NCI-H2227 treated with DMSO at 0.1 percent for 48 hours (cell line): Measurements from ENCODE around the gene ST8SIA6.
"Not testable (repeated sequence)": the region's sequence is repeated elsewhere in the genome, so short reads cannot be mapped to it uniquely, and the experiment has no call there.

ENCODE experiments used
- DNase-seq: peaks from one replicate; lab custom pipeline; 2025; lab: John Stamatoyannopoulos, UW

Gene ST8SIA6

DNA sequence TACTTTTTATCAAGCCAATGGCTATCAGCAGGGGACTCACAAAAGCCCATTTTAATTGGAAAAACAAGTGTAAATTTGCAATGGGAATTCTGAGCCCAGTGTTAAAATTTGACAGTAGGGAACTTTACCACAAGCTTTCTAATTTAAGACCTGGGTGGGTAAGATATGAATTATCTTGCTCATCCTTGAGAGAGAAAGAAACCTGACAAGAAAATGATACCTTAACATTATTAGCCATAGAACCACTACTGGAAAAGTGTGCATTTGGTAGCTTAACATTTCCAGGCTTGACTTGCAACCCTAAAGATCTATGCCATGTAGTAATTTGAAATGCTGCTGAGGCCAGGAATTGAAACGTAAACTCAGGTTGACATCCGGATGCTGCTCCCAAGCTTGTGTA is 2.7 kb upstream of the ST8SIA6 start:
- DNase-seq = no peak

DNA sequence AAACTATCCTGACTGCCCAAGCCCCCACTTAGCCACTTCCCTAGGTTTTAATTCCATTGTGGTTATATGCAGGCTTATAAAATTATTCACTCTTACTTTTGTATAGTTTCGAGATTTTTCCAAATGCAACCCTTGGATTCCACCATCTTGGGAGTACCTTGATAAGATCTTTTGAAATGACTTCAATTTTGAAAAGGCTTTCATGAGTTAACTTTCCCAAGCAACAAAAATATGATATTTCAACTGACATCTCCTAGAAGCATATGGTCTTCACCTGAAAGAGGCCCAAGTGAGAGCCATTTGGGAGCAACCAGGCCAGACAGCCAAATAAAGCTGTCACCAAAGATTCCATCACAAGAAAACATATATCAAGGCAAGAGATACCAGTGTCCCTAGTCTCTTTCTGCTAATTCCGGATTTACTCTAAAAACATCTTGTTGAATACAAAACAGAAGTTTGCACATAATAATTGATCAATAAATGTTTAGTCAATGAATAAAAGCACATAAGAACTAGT is 1.7 kb upstream of the ST8SIA6 start:
- DNase-seq = no peak

DNA sequence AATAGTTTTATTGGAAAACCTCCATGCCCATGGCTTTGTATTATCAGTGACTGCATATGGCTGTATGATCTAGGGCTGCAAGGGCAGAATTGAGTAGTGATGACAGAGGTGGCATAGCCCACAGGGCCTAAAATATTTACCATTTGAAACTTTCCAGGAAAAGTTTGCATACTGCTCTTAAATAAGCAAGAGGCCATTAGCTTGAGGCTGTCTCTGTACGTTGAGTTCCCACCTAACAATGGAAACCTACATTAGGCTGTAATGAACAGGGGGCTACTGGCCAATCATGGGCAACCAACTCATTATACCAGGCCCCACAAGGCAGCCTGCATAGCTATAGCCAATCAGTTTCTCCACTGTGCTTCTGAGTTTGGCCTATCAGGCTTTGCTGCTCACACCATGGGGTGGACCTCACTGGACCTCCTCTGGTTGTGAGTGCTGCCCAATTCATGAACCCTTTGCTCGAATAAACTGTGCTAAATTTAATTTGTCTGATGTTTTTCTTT is 673 bp upstream of the ST8SIA6 start:
- DNase-seq = no peak

DNA sequence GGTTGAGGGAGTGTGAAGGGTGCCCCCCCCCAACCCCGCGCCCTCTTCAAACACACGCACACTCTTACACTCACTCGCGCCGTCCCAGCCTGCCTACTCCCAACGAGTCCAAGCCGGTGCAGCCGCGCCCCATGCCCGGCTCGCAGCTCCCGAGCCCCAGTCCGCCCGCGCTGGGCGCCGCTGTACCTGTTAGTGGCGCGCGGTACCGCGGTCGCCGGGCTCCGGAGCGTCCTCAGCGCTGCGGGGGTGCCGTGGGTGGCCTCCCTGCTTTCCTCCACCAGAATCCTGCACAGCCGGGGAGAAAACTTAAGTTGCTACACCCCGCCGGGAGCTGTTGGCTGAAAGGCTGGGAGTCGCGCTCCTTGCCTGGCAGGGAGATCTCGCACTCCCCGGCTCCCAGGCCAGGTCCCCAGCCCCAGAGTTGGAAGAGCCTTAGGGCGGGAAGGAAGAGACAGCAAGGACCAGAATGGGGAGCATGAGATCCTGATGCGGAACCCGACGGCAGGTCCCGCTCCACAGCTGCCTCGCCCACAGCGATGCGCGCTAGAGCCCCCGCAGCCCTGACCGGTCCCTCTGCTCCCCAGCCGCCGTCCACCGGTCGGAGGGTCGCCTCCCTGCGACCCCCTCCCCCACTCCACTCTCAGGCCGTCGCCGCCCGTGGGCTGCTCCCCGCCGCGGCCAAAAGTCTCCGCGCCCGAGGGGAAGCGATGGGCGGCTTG is 863 bp downstream of the ST8SIA6 start:
- DNase-seq = no peak

DNA sequence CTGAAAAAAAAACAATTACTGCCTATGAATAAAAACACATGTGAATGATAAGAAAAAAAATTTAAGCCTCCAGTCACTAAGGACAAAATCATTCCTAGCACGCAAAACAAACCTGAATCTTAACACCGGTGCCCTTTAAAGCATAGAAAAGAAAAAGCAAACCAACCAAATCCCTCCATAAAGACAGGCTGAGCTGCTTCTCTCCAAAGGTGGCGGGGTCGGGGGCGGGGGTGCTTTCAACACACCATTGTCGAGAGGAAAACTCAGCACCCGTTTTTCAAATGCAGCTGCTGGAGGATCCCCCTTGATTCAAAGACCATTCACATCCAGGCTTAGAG is 1.4 kb downstream of the ST8SIA6 start:
- DNase-seq = no peak

DNA sequence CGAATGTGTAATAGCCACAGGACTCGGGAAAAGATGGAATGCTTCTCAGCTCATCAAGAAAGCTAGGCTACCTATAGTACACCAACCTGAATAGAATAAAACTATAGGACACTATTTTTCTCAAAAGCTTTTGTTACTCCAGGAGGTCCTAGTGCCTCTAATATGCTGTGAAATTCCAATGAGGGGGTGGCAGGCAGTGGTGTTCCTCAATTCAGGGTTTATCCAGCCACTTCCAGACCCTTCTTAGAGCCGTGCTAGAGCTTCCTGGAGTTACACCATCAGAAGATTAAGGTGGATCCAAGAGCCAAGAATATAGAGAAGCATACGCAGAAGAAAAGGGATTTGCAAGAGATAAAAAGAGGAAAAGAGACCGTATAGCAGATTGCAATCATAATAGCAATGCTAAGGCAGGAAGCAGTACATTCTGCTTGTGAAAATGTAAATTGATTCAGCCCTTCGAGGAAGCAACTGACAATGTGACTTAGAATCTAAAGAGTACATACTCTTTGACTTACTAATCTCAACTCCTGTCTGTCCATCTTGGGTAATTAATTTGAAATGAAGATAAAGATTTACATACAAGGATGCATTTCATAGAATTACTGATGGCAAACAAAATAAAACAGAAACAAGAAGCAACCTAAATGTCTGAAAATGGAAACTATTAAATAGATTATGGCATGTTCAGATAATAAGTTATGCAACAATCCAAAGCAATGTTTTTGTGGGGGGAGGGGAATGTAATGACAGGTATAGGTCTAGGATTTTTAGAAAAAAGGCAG is 2.1 kb downstream of the ST8SIA6 start:
- no peak for DNase-seq

DNA sequence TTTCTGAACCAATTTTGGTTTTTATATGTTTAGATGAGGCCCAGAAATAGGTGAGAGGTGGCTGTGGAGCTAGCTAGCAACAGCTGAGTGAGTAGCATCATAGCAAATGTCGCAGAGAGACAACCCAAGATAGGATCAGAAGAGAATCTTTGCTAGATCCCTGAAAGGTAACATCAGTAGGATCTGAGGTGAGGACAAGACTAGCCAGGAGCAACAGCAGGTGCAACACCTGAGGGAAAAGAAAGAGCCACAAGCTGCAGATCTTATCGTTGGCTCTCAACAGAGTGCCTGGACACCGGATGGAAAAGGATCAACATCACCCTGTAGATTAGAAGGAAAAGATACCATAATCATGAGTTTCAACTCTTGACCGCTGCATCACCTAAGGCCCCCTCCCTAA is 4.4 kb downstream of the ST8SIA6 start:
- no peak for DNase-seq

DNA sequence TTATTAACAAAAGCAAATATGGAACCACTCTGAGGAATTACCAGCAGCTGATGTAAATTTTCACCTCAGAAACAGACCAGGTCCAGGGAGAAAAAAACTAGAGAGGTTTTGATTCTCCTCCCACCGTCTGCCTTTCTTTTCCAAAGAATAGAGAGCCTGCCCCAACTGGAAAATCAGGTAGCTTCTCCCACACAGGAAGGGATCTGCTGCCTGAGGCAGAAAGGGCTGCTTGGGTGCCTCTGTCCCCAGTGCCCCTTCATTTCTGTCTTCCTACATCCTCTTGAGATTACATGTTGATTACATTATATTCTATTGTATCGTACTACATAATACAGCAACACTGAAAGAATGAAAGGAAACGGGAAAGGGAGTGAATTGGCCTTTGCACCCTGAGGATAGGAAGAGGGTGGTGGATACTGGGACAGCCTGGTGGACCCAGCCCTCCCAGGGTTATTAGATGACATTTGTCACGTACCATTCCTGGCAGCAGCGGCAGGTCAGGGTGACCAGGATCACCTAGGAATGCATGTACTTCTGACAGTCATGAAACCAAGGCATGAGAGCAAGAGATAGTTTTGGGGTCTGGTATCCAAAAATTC is 8.9 kb downstream of the ST8SIA6 start:
- no peak for DNase-seq

DNA sequence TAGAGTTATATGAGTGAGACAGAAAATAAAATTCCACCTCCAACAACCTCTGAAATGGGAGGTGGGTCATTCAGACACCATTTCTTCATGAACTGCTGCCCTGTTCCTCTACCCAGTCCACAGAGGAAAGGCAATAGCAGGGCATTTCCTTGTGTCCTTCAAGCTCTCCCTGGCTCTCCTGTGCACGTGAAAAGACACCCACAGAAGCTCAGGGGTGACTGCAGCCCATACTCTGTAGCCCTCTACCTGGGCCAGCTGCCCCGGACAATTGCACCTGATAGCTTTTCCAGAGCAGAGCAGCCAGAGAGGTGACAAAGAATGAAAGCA is 10.0 kb downstream of the ST8SIA6 start:
- DNase-seq = no peak

DNA sequence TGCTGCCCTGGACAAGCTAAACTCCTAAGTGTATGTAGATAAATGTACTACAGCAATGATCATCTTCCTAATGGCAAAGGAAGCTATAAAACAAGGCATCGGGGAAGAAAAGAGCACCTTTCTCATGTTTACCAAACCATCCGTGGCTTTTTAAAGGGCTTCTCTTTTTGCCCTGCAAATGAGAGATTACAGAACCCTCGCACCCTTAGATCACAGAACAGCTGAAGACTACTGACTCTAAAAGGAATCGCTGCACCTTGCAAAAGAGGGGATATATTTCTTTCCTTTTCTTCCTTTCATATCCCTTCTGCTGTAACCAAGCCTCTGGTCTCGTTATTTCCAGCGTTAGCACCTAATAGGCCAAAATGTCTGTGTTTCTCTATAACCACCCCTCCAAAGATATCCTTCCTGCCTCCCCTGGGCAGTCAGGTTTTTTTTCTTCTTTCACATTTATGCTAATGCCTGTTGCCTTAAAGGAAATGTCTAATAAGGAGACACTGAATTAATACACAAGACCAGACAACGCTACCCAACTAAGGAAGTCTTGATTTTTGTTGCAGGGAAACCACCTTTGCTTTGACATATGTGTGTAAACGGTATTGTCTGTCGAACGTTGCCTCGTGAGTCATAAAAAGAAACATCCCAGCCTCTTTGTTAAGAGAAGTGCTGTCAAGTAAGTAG is 10.5 kb downstream of the ST8SIA6 start:
- no peak for DNase-seq

DNA sequence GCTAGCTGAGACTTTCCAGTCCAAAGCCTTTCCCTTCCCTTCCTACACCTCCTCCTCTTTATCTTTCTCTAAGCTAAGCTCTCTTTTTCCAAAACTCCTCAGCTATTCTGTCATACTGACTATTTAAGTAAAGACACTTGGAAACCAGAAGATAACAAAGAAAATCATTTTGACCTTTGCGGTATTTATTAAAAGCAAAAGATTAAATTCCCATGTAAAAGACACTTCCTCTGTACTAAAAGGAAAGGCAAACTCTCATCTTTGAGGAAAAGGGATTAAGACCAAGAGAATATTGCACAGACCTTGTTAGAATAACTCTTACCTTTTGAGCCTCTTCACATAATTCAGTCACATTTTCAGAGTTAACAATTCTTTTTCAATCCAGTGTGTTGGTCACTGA is 15.8 kb downstream of the ST8SIA6 start:
- DNase-seq = no peak

DNA sequence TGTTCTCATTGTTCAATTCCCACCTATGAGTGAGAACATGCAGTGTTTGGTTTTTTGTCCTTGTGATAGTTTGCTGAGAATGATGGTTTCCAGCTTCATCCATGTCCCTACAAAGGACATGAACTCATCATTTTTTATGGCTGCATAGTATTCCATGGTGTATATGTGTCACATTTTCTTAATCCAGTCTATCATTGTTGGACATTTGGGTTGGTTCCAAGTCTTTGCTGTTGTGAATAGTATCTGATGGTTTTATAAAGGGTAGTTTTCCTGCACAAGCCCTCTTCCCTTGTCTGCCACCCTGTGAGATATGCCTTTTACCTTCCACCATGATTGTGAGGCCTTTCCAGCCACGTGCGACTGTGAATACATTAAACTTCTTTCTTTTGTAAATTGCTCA is 17.8 kb downstream of the ST8SIA6 start:
- not testable (repeated sequence) for DNase-seq

DNA sequence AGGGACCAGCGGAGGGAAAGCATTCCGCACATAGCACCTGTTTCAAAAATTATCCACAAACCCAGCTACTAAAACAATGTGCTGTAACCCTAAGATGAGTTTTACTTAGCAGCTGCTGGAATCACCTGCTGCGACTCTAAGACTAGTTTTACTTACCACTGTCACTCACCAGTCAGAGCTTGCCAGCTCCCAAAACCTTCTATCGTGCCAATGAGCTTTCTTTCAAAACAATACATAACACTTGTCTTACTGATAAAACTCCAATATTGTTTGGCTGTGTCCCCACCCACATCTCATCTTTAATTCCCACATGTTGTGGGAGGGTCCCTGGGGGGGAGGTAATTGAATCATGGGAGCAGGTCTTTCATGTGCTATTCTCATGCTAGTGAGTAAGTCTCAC is 18.4 kb downstream of the ST8SIA6 start:
- no peak for DNase-seq

DNA sequence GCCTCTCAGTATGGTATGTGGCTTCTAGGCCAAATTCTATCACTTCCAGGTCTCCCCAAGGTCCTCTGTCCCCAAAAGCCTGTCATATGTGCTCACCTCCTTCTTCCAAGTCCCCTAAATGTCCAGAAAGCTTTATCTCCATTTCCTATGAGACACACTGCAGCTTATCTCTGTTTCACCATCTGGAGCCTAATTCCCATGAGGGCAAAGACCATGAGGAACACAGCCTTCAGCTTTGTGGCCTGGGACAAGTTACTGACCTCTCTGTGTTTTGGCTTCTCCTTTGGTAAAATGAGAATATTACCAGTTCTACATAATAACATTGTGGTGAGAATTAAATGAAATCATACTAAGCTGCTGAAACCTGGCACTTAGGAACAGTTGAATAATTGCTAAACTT is 19.2 kb downstream of the ST8SIA6 start:
- DNase-seq = no peak

DNA sequence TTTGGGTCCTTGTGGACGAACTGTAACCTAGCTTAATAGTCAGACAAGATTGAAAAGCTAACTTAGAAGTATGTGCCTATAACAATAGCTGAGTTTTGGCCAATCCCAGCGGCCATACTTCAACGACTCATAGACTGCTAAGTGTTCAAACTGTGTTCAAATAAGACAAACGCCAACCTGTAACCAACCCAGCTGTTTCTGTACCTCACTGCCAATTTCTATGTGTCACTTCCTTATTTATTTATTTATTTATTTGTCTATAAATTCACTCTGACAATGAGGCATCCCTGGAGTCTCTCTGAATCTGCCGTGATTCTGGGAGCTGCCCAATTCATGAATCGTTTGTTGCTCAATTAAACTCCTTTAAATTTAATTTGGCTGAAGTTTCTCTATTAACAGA is 21.7 kb downstream of the ST8SIA6 start:
- DNase-seq = no peak

DNA sequence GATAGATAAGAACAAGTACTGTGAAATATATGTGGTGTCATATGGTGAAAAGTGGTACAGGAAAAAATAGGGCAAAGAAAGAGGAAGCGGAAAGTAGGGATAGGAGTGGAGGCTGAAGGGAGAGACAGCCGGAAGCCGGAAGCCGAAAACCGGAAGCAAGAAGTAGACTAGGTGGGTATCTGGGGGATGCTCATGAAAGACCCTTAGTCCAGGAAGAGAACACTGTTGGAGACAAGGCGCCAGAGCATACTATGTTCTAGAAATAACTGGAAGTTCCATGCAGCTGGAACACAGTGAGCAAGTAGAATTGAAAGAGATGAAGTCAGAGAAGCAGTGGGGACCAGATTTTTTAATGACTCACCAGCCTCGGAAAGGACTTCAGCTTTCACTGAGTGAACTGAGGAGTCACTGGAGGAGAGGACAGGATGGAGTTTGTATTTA is 22.5 kb downstream of the ST8SIA6 start:
- DNase-seq = no peak

DNA sequence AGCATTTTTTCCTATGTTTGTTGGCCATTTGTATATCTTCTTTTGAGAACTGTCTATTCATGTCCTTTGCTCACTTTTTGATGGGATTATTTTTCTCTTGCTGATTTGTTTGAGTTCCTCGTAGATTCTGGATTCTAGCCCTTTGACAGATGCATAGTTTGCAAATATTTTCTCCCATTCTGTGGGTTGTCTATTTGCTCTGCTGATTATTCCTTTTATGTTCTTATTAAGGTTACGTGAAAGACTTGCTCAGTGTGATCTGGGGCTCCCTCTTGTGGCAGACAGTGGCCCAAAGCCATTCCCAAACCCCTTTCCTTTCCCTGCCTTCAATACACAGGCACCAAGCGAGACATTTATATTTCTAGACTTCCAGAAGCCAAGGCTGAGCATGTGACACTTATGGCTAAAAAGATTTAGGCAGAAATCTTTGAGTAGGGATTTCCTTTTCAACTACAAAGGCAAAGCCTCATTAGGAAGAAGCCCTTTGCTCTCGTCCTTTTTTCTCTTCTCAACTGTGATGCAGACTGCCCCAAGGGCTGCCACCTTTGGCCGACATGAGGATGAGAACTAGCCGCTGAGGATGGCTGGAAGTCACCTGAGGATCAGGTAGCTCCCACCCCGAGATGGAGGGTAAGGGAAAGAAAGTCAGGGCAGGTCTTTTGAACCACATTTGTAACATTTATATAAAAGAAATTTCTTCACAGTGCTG is 23.6 kb downstream of the ST8SIA6 start:
- DNase-seq = peak; percentile 18

DNA sequence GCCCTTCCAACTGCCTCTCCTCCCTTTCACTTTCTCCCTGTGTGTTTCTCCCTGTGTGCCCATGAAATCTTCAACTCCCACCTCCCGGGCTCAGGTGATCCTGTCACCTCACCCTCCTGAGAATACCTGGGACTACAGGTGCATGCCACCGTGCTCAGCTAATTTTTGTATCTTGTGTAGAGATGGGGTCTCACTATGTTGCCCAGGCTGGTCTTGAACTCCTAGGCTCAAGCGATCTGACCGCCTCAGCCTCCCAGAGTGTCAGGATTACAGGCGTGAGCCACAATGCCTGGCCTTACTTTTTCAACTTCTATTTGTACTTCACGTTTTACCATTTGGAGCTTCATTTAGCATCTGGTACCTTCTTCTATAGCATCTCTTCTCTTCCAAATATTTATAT is 24.9 kb downstream of the ST8SIA6 start:
- no peak for DNase-seq

DNA sequence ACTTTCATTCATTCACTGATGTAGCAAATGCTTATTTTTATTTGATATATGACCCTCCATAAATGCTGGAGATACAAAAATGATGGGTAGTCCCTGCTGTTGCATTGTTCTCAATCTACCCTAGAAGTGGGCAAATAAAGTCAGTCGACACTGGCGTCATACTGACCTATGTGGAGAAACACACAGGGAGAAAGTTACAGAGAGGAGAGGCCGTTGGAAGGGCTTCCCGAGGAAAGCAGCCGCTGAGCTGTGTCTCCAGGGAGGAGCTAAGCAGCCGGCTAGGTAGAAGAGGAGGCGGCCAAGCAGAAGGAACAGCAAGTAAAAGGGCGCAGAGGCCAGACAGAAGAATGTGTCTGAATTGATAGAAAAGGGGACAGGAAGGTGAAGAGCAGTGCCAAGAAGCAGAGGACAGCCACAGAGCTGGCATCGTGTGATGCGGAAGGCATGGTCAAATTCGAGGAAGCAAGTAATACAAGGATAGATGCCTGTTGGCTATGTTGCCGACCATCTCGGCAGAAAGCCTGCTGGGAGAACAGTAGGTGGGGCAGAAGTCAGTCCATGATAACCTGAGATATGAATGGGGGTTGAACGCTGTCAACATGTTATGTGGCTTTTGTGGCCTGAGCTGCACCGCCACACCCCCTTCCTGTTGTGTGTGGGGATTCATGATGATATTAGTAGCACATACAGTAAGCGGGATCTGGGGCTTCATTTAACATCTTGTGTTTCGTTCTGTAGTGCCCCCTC is 25.9 kb downstream of the ST8SIA6 start:
- no peak for DNase-seq

DNA sequence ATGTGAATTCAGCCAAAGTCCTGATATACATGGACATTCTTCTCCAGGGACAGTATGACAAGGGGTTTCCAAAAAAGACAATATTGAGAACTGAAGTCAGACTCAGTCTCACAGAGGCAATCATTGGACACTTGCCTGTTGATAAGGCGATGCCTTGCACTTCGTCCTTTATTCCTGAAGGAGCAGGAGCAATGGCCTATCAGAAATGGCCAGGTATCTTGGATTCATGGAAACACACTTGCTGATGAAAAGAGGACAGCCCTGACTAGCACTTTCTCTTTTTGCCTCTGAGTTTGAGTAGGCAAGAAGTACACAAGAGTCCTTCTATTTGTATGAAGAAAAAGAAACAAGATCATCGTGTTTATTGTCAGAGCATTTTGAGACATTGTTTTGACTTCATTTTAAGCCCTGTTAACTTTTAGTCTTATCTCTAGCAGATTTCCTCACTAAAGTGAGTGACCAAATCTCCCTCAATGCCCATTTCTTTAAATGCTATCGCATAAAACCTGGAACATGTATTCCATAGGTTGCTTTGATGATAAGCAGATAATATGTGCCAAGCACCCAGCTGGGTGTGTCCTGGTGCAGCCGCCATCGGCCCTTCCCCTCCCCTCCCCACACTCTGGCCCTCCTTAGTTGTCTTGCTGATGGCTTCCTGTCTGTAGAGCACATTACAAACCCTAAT is 26.6 kb downstream of the ST8SIA6 start:
- DNase-seq = no peak

DNA sequence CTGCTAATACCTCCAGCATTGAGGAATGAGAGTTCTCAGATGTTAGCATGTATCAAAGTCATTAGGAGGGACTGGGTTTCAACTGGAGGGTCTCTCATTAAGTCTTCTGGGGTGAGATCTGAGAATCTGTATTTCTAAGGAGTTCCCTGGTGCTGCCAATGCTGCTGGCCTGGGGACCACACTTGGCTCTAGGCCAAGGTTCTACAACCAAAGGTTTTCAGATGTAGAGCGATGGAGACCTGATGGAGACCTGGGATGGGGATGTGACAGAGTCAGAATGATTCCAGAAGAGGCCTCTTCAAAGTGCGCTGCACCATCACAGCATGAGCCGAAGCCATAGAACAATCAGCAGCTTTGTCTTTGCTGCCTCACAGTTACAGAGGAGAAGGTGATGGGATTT is 27.2 kb downstream of the ST8SIA6 start:
- DNase-seq = no peak
